Measurements from ENCODE around the gene ENOSF1.

- peak in 1 of 2 donors; percentile 66 for TF ChIP-seq CTCF (IDR thresholded peaks at IDR 0.05)
- no peak for TF ChIP-seq POLR2A (IDR thresholded peaks at IDR 0.05)
- no peak for TF ChIP-seq EP300 (IDR thresholded peaks at IDR 0.05)
- no peak for TF ChIP-seq POLR2AphosphoS5 (IDR thresholded peaks at IDR 0.05)
Measured at GRCh38 chr18:623761-624620, 88.4 kb downstream of the ENOSF1 start.
